ENCODE data around the gene C17orf113.

DNA sequence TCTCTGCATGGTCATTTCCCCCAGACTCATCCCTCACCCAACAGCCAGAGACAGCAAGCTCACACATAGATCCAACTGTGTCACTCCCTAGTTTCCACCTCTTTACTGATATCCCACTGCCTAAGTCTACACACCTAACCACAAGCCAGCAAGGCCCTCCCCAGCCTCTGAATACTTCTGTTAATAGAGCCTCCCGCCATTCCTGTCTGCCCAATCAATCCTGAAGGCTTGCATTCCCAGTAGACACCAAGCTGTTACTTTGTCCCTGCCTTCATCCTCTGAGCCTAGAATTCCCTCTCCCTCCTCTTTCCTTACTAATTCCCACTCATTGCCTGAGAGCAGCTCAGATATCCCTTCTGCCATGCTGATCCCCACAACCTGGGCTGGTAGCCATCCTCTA, 4.7 kb downstream of the C17orf113 start:
- TF ChIP-seq, protein P1, sequence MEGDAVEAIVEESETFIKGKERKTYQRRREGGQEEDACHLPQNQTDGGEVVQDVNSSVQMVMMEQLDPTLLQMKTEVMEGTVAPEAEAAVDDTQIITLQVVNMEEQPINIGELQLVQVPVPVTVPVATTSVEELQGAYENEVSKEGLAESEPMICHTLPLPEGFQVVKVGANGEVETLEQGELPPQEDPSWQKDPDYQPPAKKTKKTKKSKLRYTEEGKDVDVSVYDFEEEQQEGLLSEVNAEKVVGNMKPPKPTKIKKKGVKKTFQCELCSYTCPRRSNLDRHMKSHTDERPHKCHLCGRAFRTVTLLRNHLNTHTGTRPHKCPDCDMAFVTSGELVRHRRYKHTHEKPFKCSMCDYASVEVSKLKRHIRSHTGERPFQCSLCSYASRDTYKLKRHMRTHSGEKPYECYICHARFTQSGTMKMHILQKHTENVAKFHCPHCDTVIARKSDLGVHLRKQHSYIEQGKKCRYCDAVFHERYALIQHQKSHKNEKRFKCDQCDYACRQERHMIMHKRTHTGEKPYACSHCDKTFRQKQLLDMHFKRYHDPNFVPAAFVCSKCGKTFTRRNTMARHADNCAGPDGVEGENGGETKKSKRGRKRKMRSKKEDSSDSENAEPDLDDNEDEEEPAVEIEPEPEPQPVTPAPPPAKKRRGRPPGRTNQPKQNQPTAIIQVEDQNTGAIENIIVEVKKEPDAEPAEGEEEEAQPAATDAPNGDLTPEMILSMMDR (IDR thresholded peaks at IDR 0.05), result no peak
- TF ChIP-seq EP300 (IDR thresholded peaks at IDR 0.05) (no peak), POLR2A (IDR thresholded peaks at IDR 0.05) (no peak)
